ENCODE measurements around the gene GPR162.

GPR162 gene

GRCh38 chr12:6788972-6789924 is 32.4 kb upstream of the GPR162 start, which contains the start of gene CD4:
Gene CD4 (plus strand): TSS chr12:6789528. CDS start chr12:6800139, 10,611 bp downstream.
- peak; percentile 77 for DNase-seq

GRCh38 chr12:6790496-6791150 is 31.0 kb upstream of the GPR162 start:
- DNase-seq, result peak; percentile 62

DNA sequence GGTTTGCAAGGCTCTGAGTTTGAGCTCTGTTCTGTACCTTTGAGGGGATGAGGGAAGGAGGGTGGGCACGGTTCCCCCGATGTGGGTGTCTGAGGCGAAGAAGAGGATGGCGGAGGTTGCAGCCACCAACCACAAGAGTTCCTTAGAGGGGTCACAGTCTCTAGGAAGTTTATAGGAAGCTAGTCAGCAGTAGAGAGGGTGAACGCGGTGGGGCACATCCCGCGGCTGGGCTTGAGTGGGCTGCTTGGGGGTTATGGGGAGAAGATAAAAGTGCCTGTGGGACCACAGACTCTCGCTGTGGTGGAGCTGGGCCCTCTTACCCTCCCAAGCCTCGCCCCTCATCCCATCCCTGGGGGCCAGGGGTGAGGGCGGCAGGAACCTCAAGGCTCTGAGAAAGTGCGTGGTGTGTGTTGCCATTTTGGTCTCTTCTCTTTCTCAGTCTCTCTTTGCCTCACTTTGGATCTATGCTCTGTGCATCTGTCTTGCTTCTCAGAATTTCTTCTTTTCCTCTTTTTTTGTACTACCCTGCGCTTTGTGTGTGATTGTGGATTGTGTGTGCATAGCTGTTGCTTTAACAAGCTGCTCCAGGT is 29.6 kb upstream of the GPR162 start:
- DNase-seq, result no peak

DNA sequence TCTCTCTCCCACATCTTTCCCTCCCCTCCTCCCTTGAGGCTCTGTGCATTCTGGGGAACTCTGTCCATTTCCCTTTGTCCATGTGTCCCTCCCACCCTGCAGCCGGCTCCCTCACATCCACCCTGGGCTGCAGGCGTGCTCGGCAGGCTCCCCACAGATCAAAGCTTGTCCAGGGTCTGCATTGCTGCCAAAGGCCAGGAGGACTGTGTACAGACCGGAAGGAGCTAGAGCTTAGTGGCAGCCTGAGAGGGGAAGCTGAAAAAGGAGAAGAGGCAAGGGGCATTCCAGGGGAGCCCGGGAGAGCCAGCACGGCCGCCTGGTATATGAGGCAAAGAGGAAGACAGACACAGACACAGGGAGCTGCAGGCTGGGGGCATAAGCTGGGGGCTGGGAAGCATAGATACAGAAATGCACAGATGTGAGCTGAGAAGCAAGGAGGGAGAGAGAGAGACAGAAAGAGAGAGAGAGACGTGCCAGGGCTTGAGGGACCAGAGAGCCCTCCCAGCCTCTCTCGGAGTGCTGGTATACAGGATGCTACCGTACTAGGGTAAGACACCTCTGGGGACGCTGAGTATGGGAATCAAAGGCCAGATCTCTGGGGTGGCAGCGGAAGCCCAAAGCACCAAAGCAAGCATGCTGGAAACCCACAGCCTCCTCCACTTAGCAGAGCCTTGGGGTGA is 29.0 kb upstream of the GPR162 start:
- DNase-seq, result peak; percentile 66

GRCh38 chr12:6795088-6795487 is 26.5 kb upstream of the GPR162 start:
- no peak for DNase-seq

GRCh38 chr12:6796576-6796975 is 25.0 kb upstream of the GPR162 start:
- DNase-seq, result no peak

DNA sequence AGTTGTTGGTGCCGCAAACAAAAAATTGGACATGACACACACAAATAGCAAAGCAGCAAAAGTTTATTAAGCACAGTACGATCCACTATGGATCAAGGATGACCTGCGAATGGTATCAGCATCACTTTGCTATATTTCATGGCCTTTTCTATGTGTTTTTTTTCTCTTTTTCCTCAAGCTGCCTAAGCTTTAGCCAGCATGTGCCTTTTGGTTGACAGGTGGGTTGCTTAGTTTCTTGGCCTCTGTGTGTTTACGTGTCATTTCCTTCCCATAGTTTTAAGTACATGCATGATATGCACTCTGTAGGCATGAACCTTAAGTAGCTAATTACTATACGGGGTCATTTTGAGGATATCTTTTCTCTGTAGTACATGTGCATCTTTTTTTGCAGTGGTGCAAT is 22.5 kb upstream of the GPR162 start:
- DNase-seq, result no peak

DNA sequence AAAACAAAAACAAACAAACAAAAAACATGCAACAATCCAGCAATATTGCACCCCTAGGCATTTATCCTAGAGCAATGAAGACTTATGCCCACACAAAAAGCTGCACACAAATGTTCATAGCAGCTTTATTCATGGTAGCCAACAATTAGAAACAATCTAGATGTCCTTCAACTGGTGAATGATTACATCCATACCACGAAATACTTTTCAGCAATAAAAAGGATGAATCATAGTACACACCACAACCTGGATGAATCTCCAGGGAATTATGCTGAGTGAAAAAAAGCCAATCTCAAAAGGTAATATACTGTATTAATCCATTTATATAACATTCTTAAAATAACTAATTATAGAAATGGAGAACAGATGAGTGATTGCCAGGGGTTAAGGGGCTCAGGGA is 14.5 kb upstream of the GPR162 start:
- DNase-seq, result no peak

DNA sequence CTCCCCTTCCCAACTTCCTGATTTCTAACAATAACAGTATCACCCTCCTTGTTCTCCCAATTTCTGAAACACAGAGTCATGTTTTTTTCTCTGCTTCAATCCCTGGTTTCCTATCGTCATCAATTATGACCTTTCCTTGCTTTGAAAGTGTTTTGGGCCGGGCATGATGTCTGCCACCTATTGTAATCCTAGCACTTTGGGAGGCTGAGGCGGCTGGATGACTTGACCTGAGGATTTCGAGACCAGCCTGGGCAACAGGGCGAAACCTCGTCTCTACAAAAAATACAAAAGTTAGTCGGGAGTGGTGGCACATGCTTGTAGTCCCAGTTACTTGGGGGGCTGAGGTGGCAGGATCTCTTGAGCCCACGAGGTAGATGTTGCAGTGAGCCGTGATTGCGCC is 12.6 kb upstream of the GPR162 start:
- DNase-seq, result no peak

- no peak for DNase-seq
Observed at GRCh38 chr12:6810758-6811157, 10.9 kb upstream of the GPR162 start.

GRCh38 chr12:6813363-6813762 is 8.3 kb upstream of the GPR162 start:
- no peak for DNase-seq

- no peak for DNase-seq
Observed at GRCh38 chr12:6816598-6816997, 5.0 kb upstream of the GPR162 start.

GRCh38 chr12:6817098-6817497 is 4.5 kb upstream of the GPR162 start:
- no peak for DNase-seq

DNA sequence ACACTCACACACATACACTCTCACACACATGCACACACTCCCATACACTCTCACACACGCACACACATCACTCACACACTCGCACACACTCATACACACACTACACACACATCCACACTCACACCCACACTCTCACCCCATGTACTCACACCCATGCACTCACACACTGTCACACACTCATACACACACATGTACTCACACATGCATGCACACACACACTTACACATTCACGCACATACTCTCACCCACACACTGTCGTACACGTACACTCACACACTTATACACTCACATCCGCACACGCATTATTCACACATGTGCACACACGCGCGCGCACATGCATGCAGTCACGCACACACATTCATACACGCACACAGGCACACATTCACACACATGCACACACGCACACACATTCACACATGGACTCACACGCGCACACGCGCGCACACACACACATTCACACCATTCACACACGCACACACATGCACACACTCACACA is 3.9 kb upstream of the GPR162 start:
- DNase-seq, result no peak

GRCh38 chr12:6818222-6818621 is 3.4 kb upstream of the GPR162 start:
- no peak for DNase-seq

DNA sequence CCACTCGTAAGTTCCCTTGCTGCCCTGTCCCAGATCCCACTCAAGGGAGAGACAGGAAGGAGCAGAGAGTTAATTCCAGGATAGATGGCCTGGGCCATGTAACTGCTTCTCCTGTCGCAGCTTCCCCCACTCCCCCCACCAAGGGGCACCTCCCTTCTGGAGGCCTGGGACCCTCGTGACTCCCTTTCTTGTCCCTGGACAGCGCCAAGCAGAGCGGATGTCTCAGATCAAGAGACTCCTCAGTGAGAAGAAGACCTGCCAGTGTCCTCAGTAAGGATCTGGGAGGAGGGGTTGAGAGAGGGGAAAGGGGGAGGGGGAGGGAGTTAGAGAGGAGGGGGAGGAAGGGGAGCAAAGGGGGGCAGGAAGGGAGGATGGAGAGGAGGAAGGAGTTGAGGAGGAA is 3.0 kb upstream of the GPR162 start:
- no peak for DNase-seq

- no peak for DNase-seq
Observed at GRCh38 chr12:6819106-6820030, 2.3 kb upstream of the GPR162 start.

DNA sequence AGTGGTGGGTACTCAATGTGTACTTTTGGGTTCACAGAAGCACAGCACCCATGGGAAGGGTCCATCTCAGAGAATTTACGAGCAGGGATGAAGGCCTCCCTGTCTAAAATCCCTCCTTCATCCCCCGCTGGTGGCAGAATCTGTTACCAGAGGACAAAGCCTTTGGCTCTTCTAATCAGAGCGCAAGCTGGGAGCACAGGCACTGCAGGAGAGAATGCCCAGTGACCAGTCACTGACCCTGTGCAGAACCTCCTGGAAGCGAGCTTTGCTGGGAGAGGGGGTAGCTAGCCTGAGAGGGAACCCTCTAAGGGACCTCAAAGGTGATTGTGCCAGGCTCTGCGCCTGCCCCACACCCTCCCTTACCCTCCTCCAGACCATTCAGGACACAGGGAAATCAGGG is 1.5 kb upstream of the GPR162 start:
- no peak for DNase-seq

DNA sequence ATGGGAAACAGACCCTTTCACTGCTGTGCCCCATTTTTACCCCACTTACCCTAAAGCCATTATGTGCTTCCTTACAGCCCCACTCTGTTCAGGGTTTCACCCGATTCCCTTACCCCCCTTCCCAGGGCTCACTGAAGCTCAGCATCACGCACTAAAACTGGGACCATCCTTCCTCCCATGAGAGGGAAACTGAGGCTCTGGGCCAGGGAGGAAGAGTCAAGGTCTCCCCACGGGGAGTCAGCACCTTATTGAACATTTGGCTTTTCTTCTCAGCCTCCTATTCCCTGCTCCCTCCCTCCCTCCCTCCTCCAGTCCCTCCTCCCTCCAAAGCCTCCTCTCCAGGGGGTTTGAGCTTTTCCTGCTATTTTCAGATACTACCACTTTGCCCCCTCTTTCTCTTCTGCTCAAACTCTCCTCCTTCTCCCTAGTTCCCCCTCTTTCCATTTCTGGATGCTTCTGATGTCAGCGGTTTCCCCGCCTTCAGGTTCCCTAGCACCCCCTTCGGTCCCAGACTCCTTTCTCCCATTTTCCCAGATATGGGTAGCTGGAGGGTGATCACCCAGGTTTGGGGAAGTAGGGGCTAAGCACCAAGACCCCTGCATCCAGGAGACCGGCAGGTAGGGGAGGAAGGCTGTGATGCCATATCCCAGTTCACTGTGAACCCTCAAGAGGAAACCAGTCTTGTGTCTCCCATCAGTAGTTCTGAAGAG is 960 bp downstream of the GPR162 start:
- DNase-seq, result no peak

- no peak for DNase-seq
Observed at GRCh38 chr12:6823182-6824084, 1.8 kb downstream of the GPR162 start.
